GM18498 (cell line): ENCODE results near the gene KIAA1217.

Source experiments
- ATAC-seq: cut with Tn5 transposase; IDR thresholded peaks from one replicate; pipeline ENCODE4 v1.9.1; 2021; ENCODE audit warnings: mild to moderate bottlenecking, moderate library complexity; ENCODE audit not compliant: unreplicated experiment

KIAA1217 gene

DNA sequence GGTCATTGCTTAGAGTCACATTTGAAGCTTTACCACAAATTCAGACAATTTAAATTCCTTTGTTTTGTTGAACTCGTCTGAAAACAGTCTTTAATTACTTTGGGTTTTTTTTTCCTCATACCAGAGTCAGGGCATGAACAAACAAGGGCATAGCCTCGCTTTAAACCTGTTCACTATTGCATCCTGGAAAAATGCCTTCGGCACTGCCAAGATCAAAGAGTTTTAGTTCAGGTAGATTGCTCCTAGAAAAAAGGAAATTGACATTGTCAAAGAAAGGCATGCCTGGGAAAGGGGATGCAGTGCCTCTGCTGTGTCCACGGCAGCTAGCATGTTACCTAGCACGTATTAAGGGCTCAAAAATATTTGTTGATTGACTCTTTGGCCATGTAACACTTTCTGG, 279.7 kb downstream of the KIAA1217 start:
- ATAC-seq, result no peak

DNA sequence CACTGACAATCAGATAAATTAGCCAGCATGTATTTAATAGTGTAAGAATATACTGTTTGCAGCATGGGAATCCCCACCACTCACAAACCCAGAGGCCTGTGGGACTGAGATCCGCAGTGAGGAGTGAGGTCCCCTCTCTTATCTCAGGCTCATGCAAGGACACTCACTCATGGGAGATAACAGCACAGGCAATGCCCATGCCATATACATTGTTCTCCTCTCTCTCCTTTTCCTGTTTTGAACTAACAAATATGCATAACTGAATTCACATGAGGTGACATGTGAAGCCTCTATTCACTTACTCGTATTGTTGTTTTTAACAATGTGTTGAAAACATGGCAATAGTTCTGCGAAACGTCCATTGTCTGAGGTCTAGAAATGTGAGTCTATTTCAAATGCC, 284.2 kb downstream of the KIAA1217 start:
- no peak for ATAC-seq

- no peak for ATAC-seq
Measured at GRCh38 chr10:24494236-24494635, 285.3 kb downstream of the KIAA1217 start.

DNA sequence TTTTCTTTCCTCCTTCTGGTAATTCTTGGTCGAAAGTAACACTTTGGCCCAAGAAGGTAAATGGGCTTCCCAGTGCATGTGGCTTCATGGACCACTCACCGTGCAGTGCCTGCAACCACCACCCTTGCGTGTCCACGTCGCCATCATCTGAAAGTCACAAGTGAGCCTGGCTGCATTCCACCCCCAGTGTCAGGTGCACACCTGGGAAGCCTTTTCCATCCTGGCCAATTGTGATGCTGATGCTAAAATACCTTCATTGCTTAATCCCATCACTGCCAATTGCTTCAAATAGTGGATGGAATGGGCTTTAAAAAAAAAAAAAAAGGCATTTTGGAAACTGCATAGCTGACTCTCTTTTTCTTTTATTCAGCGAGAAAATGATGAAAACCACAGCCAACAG, 285.8 kb downstream of the KIAA1217 start:
- ATAC-seq, result no peak

- no peak for ATAC-seq
Measured at GRCh38 chr10:24495666-24496460, 286.9 kb downstream of the KIAA1217 start.

- ATAC-seq, result no peak
Measured at GRCh38 chr10:24496906-24497305, 288.0 kb downstream of the KIAA1217 start.

GRCh38 chr10:24501056-24501711, 292.2 kb downstream of the KIAA1217 start:
- no peak for ATAC-seq

GRCh38 chr10:24502006-24502405, 293.1 kb downstream of the KIAA1217 start:
- ATAC-seq, result no peak

- ATAC-seq, result no peak
Measured at GRCh38 chr10:24502801-24503460, 294.0 kb downstream of the KIAA1217 start.

GRCh38 chr10:24503461-24504320, 294.8 kb downstream of the KIAA1217 start:
- no peak for ATAC-seq

DNA sequence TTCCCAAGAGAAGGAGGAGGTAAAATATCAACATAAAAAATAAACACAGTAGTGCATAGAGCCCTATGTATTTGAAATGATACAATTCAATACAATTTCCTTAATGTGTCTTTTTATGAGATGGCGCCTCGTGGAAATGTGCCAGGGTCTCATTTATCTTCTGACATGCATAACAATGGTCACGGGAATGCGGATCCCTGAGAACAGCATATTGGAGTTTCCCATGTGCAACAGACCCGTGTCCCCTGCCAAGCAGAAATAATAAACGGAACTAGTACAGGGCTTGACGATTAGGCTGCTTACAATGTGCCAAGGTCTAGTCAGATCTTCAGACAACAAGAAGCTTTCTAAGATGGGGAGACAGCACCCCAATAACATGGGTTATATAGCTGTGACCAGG, 296.8 kb downstream of the KIAA1217 start:
- no peak for ATAC-seq

DNA sequence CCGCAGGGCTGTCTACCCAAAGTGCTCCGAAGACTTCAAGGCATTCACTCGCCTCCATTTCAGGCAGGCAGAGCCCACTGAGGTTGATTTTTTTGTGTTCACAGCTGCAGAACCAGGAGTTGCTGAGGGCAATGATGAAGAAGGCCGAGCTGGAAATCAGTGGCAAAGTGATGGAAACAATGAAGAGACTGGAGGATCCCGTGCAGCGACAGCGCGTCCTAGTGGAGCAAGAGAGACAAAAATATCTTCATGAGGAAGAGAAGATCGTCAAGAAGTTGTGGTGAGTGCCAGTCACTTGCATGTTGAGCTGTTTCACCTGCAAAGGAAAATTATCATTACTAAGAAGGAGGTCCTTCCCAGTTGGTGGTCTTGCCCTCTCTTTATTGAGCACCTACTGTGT, 304.2 kb downstream of the KIAA1217 start:
- no peak for ATAC-seq

DNA sequence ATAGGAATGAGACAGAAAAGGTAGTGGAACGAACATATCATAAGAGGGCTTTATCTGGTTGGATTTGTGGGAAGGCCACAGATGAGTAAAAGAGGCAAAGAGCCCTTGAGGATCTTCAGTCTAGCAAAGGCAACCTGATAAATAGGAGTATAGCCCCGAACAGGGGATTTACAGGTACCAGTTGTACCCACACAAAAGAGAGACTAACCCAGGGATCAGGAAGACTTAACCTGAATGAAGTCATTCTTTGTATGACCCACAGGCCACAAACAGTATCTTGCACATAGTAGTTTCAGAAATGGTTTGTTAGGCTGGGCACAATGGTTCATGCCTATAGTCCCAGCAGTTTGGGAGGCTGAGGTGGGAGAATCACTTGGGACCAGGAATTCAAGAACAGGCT, 306.5 kb downstream of the KIAA1217 start:
- ATAC-seq, result no peak

- no peak for ATAC-seq
Measured at GRCh38 chr10:24518411-24518810, 309.5 kb downstream of the KIAA1217 start.

- no peak for ATAC-seq
Measured at GRCh38 chr10:24518981-24519597, 310.2 kb downstream of the KIAA1217 start.

GRCh38 chr10:24519950-24520349, 311.0 kb downstream of the KIAA1217 start:
- no peak for ATAC-seq

- ATAC-seq, result no peak
Measured at GRCh38 chr10:24524314-24524713, 315.4 kb downstream of the KIAA1217 start.

GRCh38 chr10:24526085-24526649, 317.2 kb downstream of the KIAA1217 start:
- no peak for ATAC-seq

DNA sequence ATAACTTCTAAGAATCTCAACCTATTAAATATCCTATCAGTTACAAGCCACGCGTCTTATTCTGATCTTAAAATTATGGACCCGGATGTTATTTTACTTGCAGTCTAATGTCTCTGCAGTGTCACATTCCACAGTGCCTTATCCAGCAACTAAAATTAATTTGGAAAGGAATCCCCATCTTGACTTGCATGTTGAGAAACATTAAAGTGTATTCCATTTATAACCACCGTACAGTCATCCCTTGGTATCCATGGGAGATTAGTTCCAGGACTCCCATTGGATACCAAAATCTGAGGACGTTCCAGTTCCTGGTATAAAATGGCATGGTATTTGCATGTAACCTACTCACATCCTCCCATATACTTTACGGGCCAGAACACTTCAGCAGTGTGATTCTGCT, 320.0 kb downstream of the KIAA1217 start:
- no peak for ATAC-seq

DNA sequence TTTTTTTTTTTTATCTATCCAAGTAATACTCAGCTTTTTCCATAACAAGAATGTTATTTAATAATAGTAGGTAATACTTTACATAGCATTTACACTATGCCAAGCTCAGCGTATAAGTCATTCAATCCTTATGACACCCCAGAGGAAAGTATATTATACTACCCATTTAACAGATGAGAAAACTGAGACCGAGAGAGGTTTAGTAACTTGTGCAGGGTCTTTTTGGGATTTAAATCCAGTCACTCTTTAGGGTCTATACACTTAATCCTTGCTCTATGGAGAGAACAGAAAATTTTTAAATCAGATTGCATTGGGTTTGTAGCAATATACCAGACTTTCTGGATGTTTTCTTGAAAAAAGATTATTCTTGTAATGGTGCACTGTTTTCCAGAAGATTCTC, 322.5 kb downstream of the KIAA1217 start:
- no peak for ATAC-seq
